Esophagus squamous epithelium (tissue), 4 donors: Measurements from ENCODE around the gene JDP2.

Experiments used
- CTCF ChIP-seq, 6 experiments: fragments of 450-650 bp in 4 of 6; fragments of 200-600 bp in 2 of 6; sonication (generic) in 2 of 6; IDR thresholded peaks; one replicate each; pipeline ENCODE4 v1.5.1; 2016 to 2019; ENCODE audit warnings: antibody characterized with exemption in 6 of 6, mild to moderate bottlenecking in 4 of 6, moderate library complexity in 4 of 6
- POLR2A ChIP-seq, 4 donors: fragments of 450-650 bp; IDR thresholded peaks; one replicate each; pipeline ENCODE4 v1.6.1; 2017; ENCODE audit warnings: antibody characterized with exemption in 4 of 4, mild to moderate bottlenecking in 4 of 4, moderate library complexity in 3 of 4

GRCh38 chr14:75486318-75486717 lies 58.5 kb downstream of the JDP2 start:
- TF ChIP-seq POLR2A (IDR thresholded peaks at IDR 0.05) (no peak), CTCF (IDR thresholded peaks at IDR 0.05) (no peak)
